ENCODE measurements around the gene ACSL5. TPM values are rescaled to one million over a fixed set of nuclear protein-coding genes. Genes with fewer than 3 reads are reported as not detected.

ACSL5 gene
- total RNA-seq, 1 donor: 8.6 TPM

DNA sequence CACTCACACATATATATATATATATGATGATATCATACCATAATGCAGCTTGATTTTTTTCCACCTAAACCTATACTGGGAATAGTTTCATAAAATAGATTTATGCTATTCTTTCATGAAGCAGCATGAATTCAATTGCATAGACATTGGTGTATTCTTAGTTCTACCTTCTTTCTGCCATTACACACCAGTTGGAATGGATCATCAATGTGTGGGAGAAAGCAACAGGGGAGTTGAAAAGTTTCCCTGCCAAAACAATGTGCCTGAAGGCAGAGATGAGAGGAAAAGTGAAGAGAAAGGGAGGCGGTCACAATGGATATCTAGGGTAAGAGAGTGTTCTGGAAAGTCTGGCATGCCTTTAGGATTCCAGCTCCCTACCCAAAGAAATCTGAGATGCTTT lies 25.2 kb upstream of the ACSL5 start:
- TF ChIP-seq, protein P1, sequence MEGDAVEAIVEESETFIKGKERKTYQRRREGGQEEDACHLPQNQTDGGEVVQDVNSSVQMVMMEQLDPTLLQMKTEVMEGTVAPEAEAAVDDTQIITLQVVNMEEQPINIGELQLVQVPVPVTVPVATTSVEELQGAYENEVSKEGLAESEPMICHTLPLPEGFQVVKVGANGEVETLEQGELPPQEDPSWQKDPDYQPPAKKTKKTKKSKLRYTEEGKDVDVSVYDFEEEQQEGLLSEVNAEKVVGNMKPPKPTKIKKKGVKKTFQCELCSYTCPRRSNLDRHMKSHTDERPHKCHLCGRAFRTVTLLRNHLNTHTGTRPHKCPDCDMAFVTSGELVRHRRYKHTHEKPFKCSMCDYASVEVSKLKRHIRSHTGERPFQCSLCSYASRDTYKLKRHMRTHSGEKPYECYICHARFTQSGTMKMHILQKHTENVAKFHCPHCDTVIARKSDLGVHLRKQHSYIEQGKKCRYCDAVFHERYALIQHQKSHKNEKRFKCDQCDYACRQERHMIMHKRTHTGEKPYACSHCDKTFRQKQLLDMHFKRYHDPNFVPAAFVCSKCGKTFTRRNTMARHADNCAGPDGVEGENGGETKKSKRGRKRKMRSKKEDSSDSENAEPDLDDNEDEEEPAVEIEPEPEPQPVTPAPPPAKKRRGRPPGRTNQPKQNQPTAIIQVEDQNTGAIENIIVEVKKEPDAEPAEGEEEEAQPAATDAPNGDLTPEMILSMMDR (IDR thresholded peaks at IDR 0.05; ENCODE audit: insufficient read depth, low read depth, low read length): no peak
- DNase-seq (ENCODE audit: low read depth): no peak
- H3K4me3 ChIP-seq (ENCODE audit: low read depth, low read length): no peak overlapping the region

DNA sequence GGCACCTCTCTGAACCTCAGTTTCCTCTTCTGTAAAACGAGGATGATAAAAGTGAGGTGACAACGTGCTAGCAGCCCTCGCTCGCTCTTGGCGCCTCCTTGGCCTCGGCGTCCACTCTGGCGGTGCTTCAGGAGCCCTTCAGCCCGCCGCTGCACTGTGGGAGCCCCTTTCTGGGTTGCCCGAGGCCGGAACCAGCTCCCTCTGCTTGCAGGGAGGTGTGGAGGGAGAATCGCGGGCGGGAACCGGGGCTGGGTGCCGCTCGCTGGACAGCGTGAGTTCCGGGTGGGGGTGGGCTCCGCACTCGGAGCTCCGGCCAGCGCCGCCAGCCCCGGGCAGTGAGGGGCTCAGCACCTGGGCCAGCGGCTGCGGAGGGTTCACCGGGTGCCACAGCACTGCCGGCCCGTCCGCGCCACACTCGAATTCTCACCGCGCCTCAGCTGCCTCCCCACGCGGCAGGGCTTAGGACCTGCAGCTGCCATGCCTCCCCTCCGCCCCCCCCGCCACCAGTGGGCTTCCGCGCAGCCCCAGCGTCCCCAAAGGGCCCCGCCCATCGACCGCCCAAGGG lies 24.3 kb upstream of the ACSL5 start:
- DNase-seq (ENCODE audit: low read depth): no peak
- H3K4me3 ChIP-seq (ENCODE audit: low read depth, low read length): no peak overlapping the region
- TF ChIP-seq, protein P1 (IDR thresholded peaks at IDR 0.05; ENCODE audit: insufficient read depth, low read depth, low read length): no peak

DNA sequence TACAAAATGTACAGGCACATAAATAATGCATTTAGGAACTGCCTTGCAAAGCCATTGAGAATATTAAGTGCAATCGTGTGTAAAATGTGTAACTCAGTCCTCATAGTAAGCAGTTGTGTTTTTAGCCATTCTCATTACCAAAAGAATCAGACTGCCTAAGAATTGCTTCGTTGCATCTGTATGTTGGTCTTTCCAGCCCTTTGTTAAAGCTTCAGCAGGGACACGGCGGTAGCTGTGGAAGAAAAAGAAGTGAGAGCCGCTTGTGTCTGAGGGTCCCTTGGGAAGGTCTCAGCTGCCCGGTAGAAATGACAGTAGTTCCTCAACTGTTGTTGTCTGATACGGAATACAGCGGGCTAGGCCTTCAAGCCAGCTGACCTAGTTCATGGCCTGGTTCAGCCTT lies 22.8 kb upstream of the ACSL5 start:
- DNase-seq (ENCODE audit: low read depth): no peak
- TF ChIP-seq, protein P1 (IDR thresholded peaks at IDR 0.05; ENCODE audit: insufficient read depth, low read depth, low read length): no peak

DNA sequence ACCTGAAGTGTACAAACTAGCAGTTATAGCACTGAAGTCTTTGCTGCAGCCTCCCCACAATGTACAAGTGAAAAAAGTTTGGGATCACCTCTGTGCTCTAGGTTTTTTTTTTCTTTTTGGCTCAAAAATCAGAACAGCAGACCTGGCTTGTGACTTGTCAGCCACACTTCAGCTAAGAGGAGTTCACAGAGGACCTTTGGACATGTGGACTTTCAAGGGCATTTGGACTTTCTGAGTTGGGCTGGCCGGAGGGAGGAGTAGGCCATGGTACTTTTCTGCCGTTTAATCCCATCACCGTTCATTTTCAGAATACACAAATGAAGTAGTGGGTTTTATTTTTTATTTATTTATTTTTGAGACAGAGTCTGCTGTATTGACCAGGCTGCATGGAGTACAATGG lies 21.9 kb upstream of the ACSL5 start:
- DNase-seq (ENCODE audit: low read depth): no peak
- TF ChIP-seq, protein P1 (IDR thresholded peaks at IDR 0.05; ENCODE audit: insufficient read depth, low read depth, low read length): no peak

More for the DNA sequence above, 22.8 kb upstream of the ACSL5 start:
- no peak overlapping the region for H3K4me3 ChIP-seq (ENCODE audit: low read depth, low read length)

DNA sequence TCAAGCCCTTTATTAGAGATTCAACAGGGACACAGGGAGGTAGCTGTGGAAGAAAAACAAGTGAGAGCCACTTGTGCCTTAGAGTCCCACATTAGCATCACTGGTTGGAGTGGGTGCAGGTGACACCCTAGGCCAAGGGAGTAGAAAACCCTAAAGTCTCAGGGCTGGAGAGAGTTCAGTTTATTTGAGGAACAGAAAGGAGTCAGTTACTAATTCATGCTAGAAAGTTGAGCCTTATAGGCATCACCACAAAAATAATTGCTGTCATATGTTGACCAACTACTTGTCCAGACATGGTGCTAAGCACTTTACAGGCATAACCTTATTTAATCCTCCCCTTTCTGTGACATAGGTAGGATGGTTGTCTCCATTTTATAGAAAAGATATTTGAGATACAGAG lies 20.9 kb upstream of the ACSL5 start:
- no peak for DNase-seq (ENCODE audit: low read depth)
- TF ChIP-seq, protein P1 (IDR thresholded peaks at IDR 0.05; ENCODE audit: insufficient read depth, low read depth, low read length): no peak
- no peak overlapping the region for H3K4me3 ChIP-seq (ENCODE audit: low read depth, low read length)

More for the DNA sequence above, 21.9 kb upstream of the ACSL5 start:
- H3K4me3 ChIP-seq (ENCODE audit: low read depth, low read length): no peak overlapping the region

DNA sequence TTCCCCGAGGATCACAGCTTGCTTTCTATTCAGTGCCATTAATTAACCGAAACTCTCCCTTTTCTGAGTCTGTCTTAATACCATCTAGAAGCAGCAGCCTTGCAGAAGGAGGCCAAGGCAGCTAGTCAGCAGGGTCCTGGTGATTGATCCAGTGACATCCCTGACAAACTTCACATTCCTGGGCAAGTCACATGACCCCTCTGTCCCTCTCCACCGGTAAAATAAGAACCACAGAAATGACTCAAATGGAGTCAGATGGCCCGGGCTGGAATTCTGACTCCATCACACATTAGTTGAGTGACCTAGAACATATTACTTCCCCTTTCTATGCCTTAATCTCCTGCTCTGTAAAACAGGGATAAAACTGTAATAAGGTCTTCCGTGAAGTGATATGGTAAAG lies 17.2 kb upstream of the ACSL5 start:
- TF ChIP-seq, protein P1 (IDR thresholded peaks at IDR 0.05; ENCODE audit: insufficient read depth, low read depth, low read length): no peak
- DNase-seq (ENCODE audit: low read depth): no peak
- no peak overlapping the region for H3K4me3 ChIP-seq (ENCODE audit: low read depth, low read length)

Data from fibroblast of villous mesenchyme (primary cell).